GM12878 (cell line): ENCODE results near the gene CA6. TPM values are rescaled to one million over a fixed set of nuclear protein-coding genes. Genes with fewer than 3 reads are reported as not detected.

Experiments
- BACH1 ChIP-seq: fragments of 450-650 bp; IDR thresholded peaks from 2 replicates; pipeline ENCODE4 v1.6.1; 2017; ENCODE audit warnings: mild to moderate bottlenecking, borderline replicate concordance
- CBFB ChIP-seq: IDR thresholded peaks from 2 replicates; pipeline ENCODE4 v1.6.1; 2016; ENCODE audit warnings: antibody characterized with exemption, low read depth
- EED ChIP-seq: sonication (generic); IDR thresholded peaks from 2 replicates; pipeline ENCODE4 v1.6.1; 2016; ENCODE audit warnings: antibody characterized with exemption, low read depth
- ESRRA ChIP-seq: IDR thresholded peaks from 2 replicates; pipeline ENCODE4 v1.6.1; 2012; ENCODE audit warnings: mild to moderate bottlenecking, low read length, improper control_type of control experiment
- HDAC6 ChIP-seq: fragments of 200-600 bp; sonication (generic); IDR thresholded peaks from one replicate; pipeline ENCODE4 v1.8.0; 2017; ENCODE audit warnings: antibody characterized with exemption; ENCODE audit not compliant: unreplicated experiment
- IRF3 ChIP-seq: fragments of 450-650 bp; IDR thresholded peaks from 2 replicates; pipeline ENCODE4 v1.6.1; 2014; ENCODE audit warnings: mild to moderate bottlenecking
- MTA2 ChIP-seq: fragments of 450-650 bp; IDR thresholded peaks from 2 replicates; pipeline ENCODE4 v1.6.1; 2016; ENCODE audit warnings: low read depth, mild to moderate bottlenecking, moderate library complexity
- MYB ChIP-seq: fragments of 150-350 bp; IDR thresholded peaks from 2 replicates; pipeline ENCODE4 v1.6.1; 2014; ENCODE audit warnings: mild to moderate bottlenecking, low read depth, low read length, borderline replicate concordance
- MYC ChIP-seq: IDR thresholded peaks from 2 replicates; pipeline ENCODE4 v1.6.1; 2011; ENCODE audit warnings: mild to moderate bottlenecking, low read length, moderate library complexity, inconsistent platforms; ENCODE audit not compliant: insufficient read depth, insufficient replicate concordance, insufficient read length, severe bottlenecking
- RAD21 ChIP-seq: IDR thresholded peaks from 2 replicates; pipeline ENCODE4 v1.6.1; 2011; ENCODE audit warnings: mild to moderate bottlenecking, low read depth, low read length, moderate library complexity; ENCODE audit not compliant: insufficient read depth
- RELB ChIP-seq: fragments of 450-650 bp; IDR thresholded peaks from 2 replicates; pipeline ENCODE4 v1.6.1; 2017; ENCODE audit warnings: low read depth, mild to moderate bottlenecking, moderate library complexity
- RFX5 ChIP-seq: IDR thresholded peaks from 2 replicates; pipeline ENCODE4 v1.6.1; 2011; ENCODE audit warnings: low read depth, low read length, improper control_type of control experiment
- SUPT20H ChIP-seq: IDR thresholded peaks from 2 replicates; pipeline ENCODE4 v1.6.1; 2011; ENCODE audit warnings: low read depth, mild to moderate bottlenecking, low read length, moderate library complexity, borderline replicate concordance; ENCODE audit not compliant: control insufficient read depth
- TCF12 ChIP-seq: IDR thresholded peaks from 2 replicates; pipeline ENCODE4 v1.6.1; 2011; ENCODE audit warnings: low read depth, mild to moderate bottlenecking, low read length
- WRNIP1 ChIP-seq: IDR thresholded peaks from 2 replicates; pipeline ENCODE4 v1.6.1; 2011; ENCODE audit warnings: low read depth, low read length, improper control_type of control experiment, borderline replicate concordance
- ZBTB33 ChIP-seq: fragments of 450-650 bp; IDR thresholded peaks from 2 replicates; pipeline ENCODE4 v1.6.1; 2017; ENCODE audit warnings: mild to moderate bottlenecking
- ZNF207 ChIP-seq: fragments of 450-650 bp; IDR thresholded peaks from 2 replicates; pipeline ENCODE4 v1.6.1; 2014; ENCODE audit warnings: antibody characterized with exemption, mild to moderate bottlenecking, borderline replicate concordance
- ZNF384 ChIP-seq: IDR thresholded peaks from 2 replicates; pipeline ENCODE4 v1.6.1; 2012; ENCODE audit warnings: low read depth, mild to moderate bottlenecking, low read length, improper control_type of control experiment, borderline replicate concordance
- ZNF592 ChIP-seq: fragments of 450-650 bp; IDR thresholded peaks from 2 replicates; pipeline ENCODE4 v1.6.1; 2017; ENCODE audit warnings: mild to moderate bottlenecking, moderate library complexity
- polyA plus RNA-seq, 11 experiments: library from polyadenylated mRNA; depleted of rRNA in 4 of 11; unstranded in 6 of 11; stranded (reverse) in 5 of 11; fragments of >200 nt; fragmentation: Nextera tagmentation in 4 of 11; fragmentation: Illumina TruSeq in 1 of 11; extraction: Ambion mirVana in 4 of 11; extraction: Trizol in 1 of 11; gene quantifications; 1 replicate in 1 of 11; 2 replicates in 10 of 11; pipeline versions ENCODE4 v1.2.1 to v1.2.3, GENCODE V29; 2011 to 2016; ENCODE audit warnings: inconsistent platforms in 2 of 11, missing spikeins in 2 of 11, low read depth in 1 of 11
- total RNA-seq, 4 experiments: library from RNA; depleted of rRNA in 3 of 4; stranded (reverse); fragments of >200 nt in 3 of 4; fragmentation: Illumina TruSeq in 1 of 4; extraction: Trizol in 1 of 4; gene quantifications; 2 replicates each; pipeline versions ENCODE4 v1.2.1 to v1.2.3, GENCODE V29; 2013 to 2021

The CA6 gene
- total and polyA plus RNA-seq, 10 of the 15 experiments (the other 5 are each of a cell fraction or from before 2014, with no cell fraction given) = not detected

- no peak for TF ChIP-seq ZNF207
- TF ChIP-seq ZNF592 = peak; percentile 93
- no peak for TF ChIP-seq SUPT20H
- TF ChIP-seq ZNF384 = no peak
- no peak for TF ChIP-seq RELB
- no peak for TF ChIP-seq TCF12
- no peak for TF ChIP-seq HDAC6
- TF ChIP-seq BACH1 = no peak
- TF ChIP-seq IRF3 = no peak
- TF ChIP-seq MYC = no peak
- TF ChIP-seq ESRRA = no peak
- TF ChIP-seq RFX5 = no peak
- no peak for TF ChIP-seq MYB
- TF ChIP-seq MTA2 = no peak
- no peak for TF ChIP-seq RAD21
- TF ChIP-seq EED = no peak
- 0 out of 2 replicates have a peak, but pooled peaks have one; percentile 24 for TF ChIP-seq CBFB
- TF ChIP-seq ZBTB33 = no peak
- no peak for TF ChIP-seq WRNIP1
Measured at GRCh38 chr1:8938232-8938999, 7.3 kb upstream of the CA6 start (continued).
